ENCODE results near the gene TAS2R1.

The TAS2R1 gene

DNA sequence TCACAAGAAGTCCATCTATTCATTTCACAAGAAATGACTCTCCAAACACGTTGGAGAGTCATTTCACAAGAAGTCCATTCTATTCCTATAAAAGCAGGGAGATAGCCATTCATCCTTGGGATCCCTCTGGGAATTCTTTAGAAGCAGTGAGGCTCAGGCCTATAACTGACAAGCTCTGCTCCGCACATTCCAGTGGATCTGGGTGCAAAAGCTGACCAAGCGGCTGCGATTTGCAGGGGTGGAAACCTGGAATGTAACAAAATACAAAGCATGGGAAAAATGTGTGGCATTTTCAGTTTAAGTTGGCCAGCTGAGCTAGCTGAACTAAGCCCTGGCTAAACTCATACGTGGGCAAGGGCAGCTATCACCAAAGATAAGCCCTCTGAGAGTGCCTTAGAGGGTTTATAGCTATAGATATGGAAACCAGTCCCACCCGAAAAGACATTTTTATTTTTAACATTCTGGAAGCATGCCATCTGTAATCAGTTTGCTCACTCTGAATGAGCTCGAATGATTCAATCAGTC lies 8.7 kb downstream of the TAS2R1 start:
- Histone ChIP-seq H3K9me3 (replicated peaks; ENCODE audit: low read length) (no peaks in the 10 kb centered on the region), H3K4me3 (ENCODE audit: low read length) (no peak overlapping the region), H3K36me3 (ENCODE audit: insufficient read depth, low read length) (no peaks in the 10 kb centered on the region), H3K4me1 (ENCODE audit: control insufficient read depth, insufficient read depth, low read length) (no peaks in the 10 kb centered on the region), H3K4me2 (ENCODE audit: low read length) (no peak overlapping the region), H3K9ac (ENCODE audit: low read depth, low read length) (no peak overlapping the region), H3K27me3 (ENCODE audit: control insufficient read depth, insufficient read depth, low read length) (peaks cover 3% of the 10 kb centered on the region)

GRCh38 chr5:9619331-9620092 lies 10.6 kb downstream of the TAS2R1 start:
- Histone ChIP-seq H3K36me3 (ENCODE audit: insufficient read depth, low read length) (no peaks in the 10 kb centered on the region), H3K9me3 (replicated peaks; ENCODE audit: low read length) (no peaks in the 10 kb centered on the region), H3K4me1 (ENCODE audit: control insufficient read depth, insufficient read depth, low read length) (no peaks in the 10 kb centered on the region), H3K27me3 (ENCODE audit: control insufficient read depth, insufficient read depth, low read length) (peaks cover 6% of the 10 kb centered on the region), H3K9ac (ENCODE audit: low read depth, low read length) (no peak overlapping the region), H3K4me3 (ENCODE audit: low read length) (no peak overlapping the region), H3K4me2 (ENCODE audit: low read length) (no peak overlapping the region)

DNA sequence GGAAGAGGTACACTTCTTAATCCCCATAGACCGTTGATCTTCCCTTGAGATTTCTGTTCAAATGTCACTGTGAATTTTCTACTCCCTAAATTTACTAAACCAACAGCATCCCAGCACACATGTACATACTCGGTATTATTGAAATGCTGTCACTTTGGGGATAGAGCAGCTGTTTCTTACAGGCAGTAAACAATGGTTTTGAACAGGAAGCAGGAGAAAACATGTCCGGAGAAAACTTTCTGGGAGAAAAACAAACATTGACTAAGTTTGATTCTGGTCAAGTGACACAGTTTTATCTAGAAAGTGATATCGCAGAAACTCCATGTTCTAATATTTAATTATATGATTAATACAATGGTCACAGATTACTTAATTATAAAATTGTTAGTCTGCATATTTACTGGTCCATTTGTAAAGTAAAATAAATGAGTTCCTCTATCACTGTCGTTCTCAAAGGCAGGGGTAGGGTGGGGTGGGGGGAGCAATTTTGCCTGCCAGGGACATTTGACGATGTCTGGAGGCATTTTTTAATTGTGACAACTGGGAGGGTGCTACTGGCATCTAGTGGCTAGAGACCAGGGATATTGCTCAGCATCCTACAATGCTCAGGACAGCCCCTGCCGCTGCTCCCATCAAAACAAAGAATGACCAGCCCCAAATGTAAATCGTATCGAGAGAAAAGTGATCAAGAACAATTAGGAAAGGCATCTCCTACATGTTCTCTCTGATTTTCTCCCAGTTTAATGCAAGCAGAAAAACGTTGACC lies 12.2 kb downstream of the TAS2R1 start:
- Histone ChIP-seq H3K36me3 (ENCODE audit: insufficient read depth, low read length) (no peaks in the 10 kb centered on the region), H3K4me3 (ENCODE audit: low read length) (no peak overlapping the region), H3K27me3 (ENCODE audit: control insufficient read depth, insufficient read depth, low read length) (peaks cover 6% of the 10 kb centered on the region), H3K4me2 (ENCODE audit: low read length) (no peak overlapping the region), H3K9ac (ENCODE audit: low read depth, low read length) (no peak overlapping the region), H3K9me3 (replicated peaks; ENCODE audit: low read length) (no peaks in the 10 kb centered on the region), H3K4me1 (ENCODE audit: control insufficient read depth, insufficient read depth, low read length) (no peaks in the 10 kb centered on the region)

DNA sequence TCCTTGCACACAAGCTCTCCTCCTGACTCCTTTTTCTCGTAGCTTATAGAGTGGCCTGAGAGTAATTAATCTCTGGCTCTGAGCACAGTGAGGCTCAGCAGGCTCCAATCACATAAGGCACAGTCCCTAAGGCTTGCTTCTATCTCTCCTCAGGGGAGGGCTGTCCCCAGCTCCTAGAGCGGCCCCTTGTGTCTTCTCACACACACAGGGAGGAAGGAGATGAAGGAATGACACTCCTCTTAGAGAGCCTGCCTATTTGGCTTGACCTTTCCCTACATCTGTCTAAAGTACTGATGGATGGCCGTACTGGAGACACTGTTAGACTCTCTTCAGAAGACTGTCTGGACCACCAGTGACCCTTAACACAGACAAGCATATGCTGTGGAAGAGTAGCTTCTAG lies 12.9 kb downstream of the TAS2R1 start:
- H3K9ac ChIP-seq (ENCODE audit: low read depth, low read length) = no peak overlapping the region
- no peaks in the 10 kb centered on the region for H3K36me3 ChIP-seq (ENCODE audit: insufficient read depth, low read length)
- H3K4me2 ChIP-seq (ENCODE audit: low read length) = no peak overlapping the region
- no peaks in the 10 kb centered on the region for H3K4me1 ChIP-seq (ENCODE audit: control insufficient read depth, insufficient read depth, low read length)
- no peaks in the 10 kb centered on the region for H3K9me3 ChIP-seq (replicated peaks; ENCODE audit: low read length)
- no peak overlapping the region for H3K4me3 ChIP-seq (ENCODE audit: low read length)
- peaks cover 6% of the 10 kb centered on the region for H3K27me3 ChIP-seq (ENCODE audit: control insufficient read depth, insufficient read depth, low read length)

DNA sequence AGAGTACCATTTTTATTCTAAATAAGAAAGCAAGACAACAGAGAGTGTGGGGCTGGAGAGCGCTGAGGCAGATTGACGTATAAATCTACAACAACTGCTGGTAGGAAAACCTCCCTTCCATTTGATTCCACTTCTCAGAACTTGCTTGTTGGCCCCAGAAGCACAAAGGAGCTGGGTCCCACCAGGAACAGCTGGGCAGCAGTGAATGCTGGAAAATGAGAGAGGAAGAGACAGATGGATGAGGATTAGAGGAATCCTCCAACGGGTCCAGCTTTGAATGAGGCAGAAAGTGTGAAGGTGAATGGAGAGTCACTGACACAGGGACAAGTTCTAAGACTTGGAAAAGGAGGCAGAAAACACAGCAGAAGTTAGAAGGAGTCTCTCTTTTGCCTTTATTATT lies 14.8 kb downstream of the TAS2R1 start:
- Histone ChIP-seq H3K9ac (ENCODE audit: low read depth, low read length) (no peak overlapping the region), H3K4me1 (ENCODE audit: control insufficient read depth, insufficient read depth, low read length) (no peaks in the 10 kb centered on the region), H3K4me3 (ENCODE audit: low read length) (no peak overlapping the region), H3K27me3 (ENCODE audit: control insufficient read depth, insufficient read depth, low read length) (peaks cover 6% of the 10 kb centered on the region), H3K4me2 (ENCODE audit: low read length) (no peak overlapping the region), H3K9me3 (replicated peaks; ENCODE audit: low read length) (no peaks in the 10 kb centered on the region), H3K36me3 (ENCODE audit: insufficient read depth, low read length) (no peaks in the 10 kb centered on the region)

DNA sequence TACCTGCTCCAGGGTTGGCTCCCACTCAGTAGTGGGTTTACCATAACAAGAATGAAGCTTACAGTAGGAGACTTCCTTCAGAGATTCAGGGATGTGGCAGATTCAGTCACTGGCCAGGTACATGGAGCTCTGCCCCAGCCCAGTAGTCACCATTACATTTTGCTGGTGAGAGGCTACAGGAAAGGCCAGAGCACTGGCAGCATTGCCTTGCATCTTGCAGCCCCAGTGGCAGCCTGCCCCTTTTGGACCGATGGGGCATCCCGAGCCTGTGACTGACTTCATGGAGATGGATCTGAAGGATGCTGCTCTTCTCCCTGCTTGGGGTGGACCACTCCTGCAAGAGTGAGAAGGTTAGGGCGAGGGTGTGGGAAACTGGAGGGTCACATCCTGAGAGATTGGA lies 16.8 kb downstream of the TAS2R1 start:
- Histone ChIP-seq H3K4me3 (ENCODE audit: low read length) (no peak overlapping the region), H3K36me3 (ENCODE audit: insufficient read depth, low read length) (no peaks in the 10 kb centered on the region), H3K27me3 (ENCODE audit: control insufficient read depth, insufficient read depth, low read length) (peaks cover 3% of the 10 kb centered on the region), H3K4me2 (ENCODE audit: low read length) (no peak overlapping the region), H3K4me1 (ENCODE audit: control insufficient read depth, insufficient read depth, low read length) (no peaks in the 10 kb centered on the region), H3K9me3 (replicated peaks; ENCODE audit: low read length) (no peaks in the 10 kb centered on the region), H3K9ac (ENCODE audit: low read depth, low read length) (no peak overlapping the region)

DNA sequence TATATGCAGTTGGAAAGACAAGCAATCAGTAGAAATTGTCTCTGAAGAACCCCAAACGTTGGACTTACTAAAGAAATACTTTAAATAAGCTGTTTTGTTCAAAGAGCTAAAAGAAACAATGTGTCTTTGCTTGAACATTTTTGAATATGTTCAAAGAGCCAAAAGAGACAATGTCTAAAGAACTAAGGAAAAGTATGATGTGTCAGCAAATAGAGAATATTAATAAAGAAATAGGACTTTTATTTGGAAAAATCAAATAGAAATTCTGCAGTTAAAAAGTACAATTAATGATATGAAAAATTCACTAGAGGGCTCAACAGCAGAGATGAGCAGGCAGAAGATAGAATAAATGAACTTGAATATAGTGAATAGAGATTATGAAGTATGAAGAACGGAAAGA lies 19.2 kb downstream of the TAS2R1 start:
- Histone ChIP-seq H3K4me2 (ENCODE audit: low read length) (no peak overlapping the region), H3K27me3 (ENCODE audit: control insufficient read depth, insufficient read depth, low read length) (peaks cover 3% of the 10 kb centered on the region), H3K9me3 (replicated peaks; ENCODE audit: low read length) (no peaks in the 10 kb centered on the region), H3K36me3 (ENCODE audit: insufficient read depth, low read length) (no peaks in the 10 kb centered on the region), H3K4me1 (ENCODE audit: control insufficient read depth, insufficient read depth, low read length) (no peaks in the 10 kb centered on the region), H3K9ac (ENCODE audit: low read depth, low read length) (no peak overlapping the region), H3K4me3 (ENCODE audit: low read length) (no peak overlapping the region)

DNA sequence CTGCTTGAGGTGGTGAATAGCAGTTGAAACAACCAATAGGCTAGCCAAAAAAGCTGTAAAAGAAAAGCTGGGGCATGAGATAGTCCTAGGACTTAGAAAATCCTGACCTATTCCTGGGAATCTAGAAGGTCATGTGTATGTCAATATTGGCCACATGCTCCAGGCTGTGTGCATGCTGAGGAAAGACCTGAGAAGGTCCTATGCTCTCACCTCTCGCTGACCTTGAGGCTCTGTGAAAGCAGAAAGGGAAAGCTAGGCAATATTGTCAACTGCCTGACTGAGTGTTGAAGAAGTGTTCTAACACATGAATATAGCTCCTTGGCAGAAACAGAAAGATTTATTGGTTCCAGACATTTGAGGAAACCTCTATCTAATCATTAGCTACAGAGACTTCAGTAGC lies 19.8 kb downstream of the TAS2R1 start:
- Histone ChIP-seq H3K27me3 (ENCODE audit: control insufficient read depth, insufficient read depth, low read length) (peaks cover under 1% of the 10 kb centered on the region), H3K9me3 (replicated peaks; ENCODE audit: low read length) (no peaks in the 10 kb centered on the region), H3K4me3 (ENCODE audit: low read length) (no peak overlapping the region), H3K36me3 (ENCODE audit: insufficient read depth, low read length) (no peaks in the 10 kb centered on the region), H3K9ac (ENCODE audit: low read depth, low read length) (no peak overlapping the region), H3K4me1 (ENCODE audit: control insufficient read depth, insufficient read depth, low read length) (no peaks in the 10 kb centered on the region), H3K4me2 (ENCODE audit: low read length) (no peak overlapping the region)

DNA sequence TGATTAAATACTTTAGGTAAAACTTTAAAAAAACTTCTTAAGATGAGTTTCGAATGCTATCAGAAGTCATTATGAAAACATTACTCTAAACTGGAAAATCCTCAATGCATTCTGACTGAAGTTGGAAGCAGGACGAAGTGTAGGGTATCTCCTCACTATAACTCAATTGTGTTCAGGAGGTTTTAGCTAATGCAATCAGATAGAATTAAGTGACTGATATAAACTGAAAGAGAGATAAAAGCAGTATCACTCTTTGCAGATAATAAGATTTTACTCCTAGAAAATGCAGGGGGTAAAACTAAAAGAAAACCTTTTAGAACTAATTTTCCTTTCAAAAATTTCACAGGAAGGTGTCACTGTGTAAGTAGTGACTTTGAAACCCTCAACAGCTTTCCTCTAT lies 22.1 kb downstream of the TAS2R1 start:
- Histone ChIP-seq H3K4me3 (ENCODE audit: low read length) (no peak overlapping the region), H3K4me1 (ENCODE audit: control insufficient read depth, insufficient read depth, low read length) (no peaks in the 10 kb centered on the region), H3K4me2 (ENCODE audit: low read length) (no peak overlapping the region), H3K27me3 (ENCODE audit: control insufficient read depth, insufficient read depth, low read length) (no peaks in the 10 kb centered on the region), H3K36me3 (ENCODE audit: insufficient read depth, low read length) (no peaks in the 10 kb centered on the region), H3K9ac (ENCODE audit: low read depth, low read length) (no peak overlapping the region), H3K9me3 (replicated peaks; ENCODE audit: low read length) (no peaks in the 10 kb centered on the region)

DNA sequence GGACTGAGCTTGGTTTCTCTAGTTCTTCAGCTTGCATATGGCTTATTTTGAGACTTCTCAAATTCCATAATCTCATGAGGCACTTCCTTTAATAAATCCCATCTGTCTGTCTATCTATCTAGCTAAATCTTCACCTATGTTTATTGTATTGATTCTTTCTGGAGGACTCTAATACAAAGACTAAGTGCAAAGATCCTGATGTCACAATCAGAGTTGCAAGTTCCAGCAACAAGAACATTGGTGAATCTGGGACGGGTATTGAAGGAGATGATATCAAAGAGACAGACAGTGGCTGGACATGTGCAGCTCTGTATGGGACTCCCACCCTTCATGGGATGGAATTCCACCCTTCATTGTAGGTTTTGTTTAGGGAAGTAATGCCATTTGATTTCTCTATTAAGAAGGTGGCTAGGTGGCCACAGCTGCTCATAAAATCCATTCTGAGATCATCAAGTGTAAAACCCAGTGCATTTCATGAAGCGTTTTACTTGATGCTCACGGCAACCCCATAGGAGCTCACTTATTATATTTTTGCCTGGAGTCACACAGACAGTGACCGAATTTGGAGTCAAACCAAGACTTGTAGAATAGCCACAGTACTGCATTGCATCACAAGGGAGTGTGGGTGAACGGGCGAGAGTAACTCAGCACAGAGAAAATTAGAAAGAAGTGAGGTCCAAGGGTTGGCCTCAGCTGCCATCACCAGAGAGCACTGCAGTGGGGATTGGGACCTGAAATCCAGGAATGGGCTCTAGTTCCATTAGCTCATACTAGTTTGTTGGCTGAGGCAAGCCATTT lies 24.9 kb downstream of the TAS2R1 start:
- Histone ChIP-seq H3K9me3 (replicated peaks; ENCODE audit: low read length) (no peaks in the 10 kb centered on the region), H3K4me1 (ENCODE audit: control insufficient read depth, insufficient read depth, low read length) (no peaks in the 10 kb centered on the region), H3K27me3 (ENCODE audit: control insufficient read depth, insufficient read depth, low read length) (no peaks in the 10 kb centered on the region), H3K4me2 (ENCODE audit: low read length) (no peak overlapping the region), H3K36me3 (ENCODE audit: insufficient read depth, low read length) (no peaks in the 10 kb centered on the region), H3K4me3 (ENCODE audit: low read length) (no peak overlapping the region), H3K9ac (ENCODE audit: low read depth, low read length) (no peak overlapping the region)

- no peak overlapping the region for H3K4me3 ChIP-seq (ENCODE audit: low read length)
- no peak overlapping the region for H3K4me2 ChIP-seq (ENCODE audit: low read length)
- H3K36me3 ChIP-seq (ENCODE audit: insufficient read depth, low read length) = no peaks in the 10 kb centered on the region
- no peaks in the 10 kb centered on the region for H3K4me1 ChIP-seq (ENCODE audit: control insufficient read depth, insufficient read depth, low read length)
- H3K9ac ChIP-seq (ENCODE audit: low read depth, low read length) = no peak overlapping the region
- no peaks in the 10 kb centered on the region for H3K9me3 ChIP-seq (replicated peaks; ENCODE audit: low read length)
- H3K27me3 ChIP-seq (ENCODE audit: control insufficient read depth, insufficient read depth, low read length) = no peaks in the 10 kb centered on the region
Observed at GRCh38 chr5:9604416-9604815, 25.7 kb downstream of the TAS2R1 start.
